Large intestine (tissue), 3 donors: ENCODE measurements around the gene HIVEP3. TPM values are rescaled to one million over a fixed set of nuclear protein-coding genes. Genes with fewer than 3 reads are reported as not detected.
A peak's percentile ranks its signal among the peaks of the same experiment; 100 is the strongest.

Experiments used
- DNase-seq, 2 donors: peaks; one replicate each; pipeline versions ENCODE4 v3.0.0 to v3.0.0-alpha.2; 2013
- H3K27ac ChIP-seq: one replicate; pipeline ENCODE4 v1.5.1; 2013; ENCODE audit warnings: low read length
- H3K27me3 ChIP-seq: 2 replicates; pipeline ENCODE4 v1.6.1; 2013; ENCODE audit warnings: low read length; ENCODE audit not compliant: control insufficient read depth, insufficient read depth
- H3K36me3 ChIP-seq: 2 replicates; pipeline ENCODE4 v1.6.1; 2013; ENCODE audit warnings: low read length; ENCODE audit not compliant: control insufficient read depth, insufficient read depth
- H3K4me1 ChIP-seq: one replicate; pipeline ENCODE4 v1.6.1; 2013; ENCODE audit warnings: low read length; ENCODE audit not compliant: control insufficient read depth, insufficient read depth
- H3K4me3 ChIP-seq: one replicate; pipeline ENCODE4 v1.5.1; 2013; ENCODE audit warnings: low read length
- H3K9me3 ChIP-seq: one replicate; pipeline ENCODE4 v1.6.1; 2013; ENCODE audit warnings: mild to moderate bottlenecking, low read depth, low read length, moderate library complexity; ENCODE audit not compliant: control insufficient read depth
- WGBS: methylation state at CpG from one replicate; pipeline ENCODE4 v1.1.5; 2013; ENCODE audit warnings: low lambda C conversion rate; ENCODE audit not compliant: insufficient coverage; 5-methylcytosine and 5-hydroxymethylcytosine counted together
- polyA plus RNA-seq: library from polyadenylated mRNA; unstranded; fragments of 120-200 nt; gene quantifications from one replicate; pipeline ENCODE4 v1.2.1, GENCODE V29; 2013

The HIVEP3 gene
- polyA plus RNA-seq, 1 donor = 2.6 TPM

GRCh38 chr1:41895552-41895951, 23.2 kb downstream of the HIVEP3 start:
- DNase-seq = no peak
- Histone ChIP-seq H3K4me1 (peaks cover 6% of the 10 kb centered on the region), H3K27me3 (no peaks in the 10 kb centered on the region), H3K4me3 (no peak overlapping the region), H3K27ac (no peak overlapping the region), H3K36me3 (no peaks in the 10 kb centered on the region), H3K9me3 (no peaks in the 10 kb centered on the region)
- 80% methylated on average over 2 of the region's 4 CpGs for WGBS

- Histone ChIP-seq H3K9me3 (no peaks in the 10 kb centered on the region), H3K27me3 (no peaks in the 10 kb centered on the region), H3K4me1 (peaks cover 6% of the 10 kb centered on the region), H3K4me3 (no peak overlapping the region), H3K36me3 (no peaks in the 10 kb centered on the region), H3K27ac (no peak overlapping the region)
- no peak for DNase-seq
- no CpG with 5 or more reads among the region's 6 CpGs for WGBS
Observed at GRCh38 chr1:41894808-41895483, 23.8 kb downstream of the HIVEP3 start.

- Histone ChIP-seq H3K4me3 (no peak overlapping the region), H3K4me1 (peaks cover 6% of the 10 kb centered on the region), H3K27me3 (no peaks in the 10 kb centered on the region), H3K36me3 (no peaks in the 10 kb centered on the region), H3K9me3 (no peaks in the 10 kb centered on the region), H3K27ac (no peak overlapping the region)
- peak; percentile 52 to 79 for DNase-seq
- WGBS = 60% methylated on average over 1 of the region's 4 CpGs
Observed at GRCh38 chr1:41894101-41894807, 24.5 kb downstream of the HIVEP3 start.

GRCh38 chr1:41892301-41892781, 26.4 kb downstream of the HIVEP3 start:
- WGBS = no CpG with 5 or more reads among the region's 5 CpGs
- H3K27me3 ChIP-seq = no peaks in the 10 kb centered on the region
- H3K4me3 ChIP-seq = no peak overlapping the region
- H3K27ac ChIP-seq = no peak overlapping the region
- DNase-seq = no peak
- no peaks in the 10 kb centered on the region for H3K36me3 ChIP-seq
- H3K4me1 ChIP-seq = peaks cover 6% of the 10 kb centered on the region
- H3K9me3 ChIP-seq = no peaks in the 10 kb centered on the region

- H3K4me3 ChIP-seq = no peak overlapping the region
- H3K9me3 ChIP-seq = no peaks in the 10 kb centered on the region
- no CpG with 5 or more reads among the region's 9 CpGs for WGBS
- H3K27ac ChIP-seq = peak overlapping the region; percentile 8
- no peaks in the 10 kb centered on the region for H3K27me3 ChIP-seq
- peaks cover 6% of the 10 kb centered on the region for H3K4me1 ChIP-seq
- no peaks in the 10 kb centered on the region for H3K36me3 ChIP-seq
- peak; percentile 34 to 73 for DNase-seq
Observed at GRCh38 chr1:41891199-41891896, 27.4 kb downstream of the HIVEP3 start.

GRCh38 chr1:41890825-41891198, 27.9 kb downstream of the HIVEP3 start:
- Histone ChIP-seq H3K4me3 (no peak overlapping the region), H3K27ac (no peak overlapping the region), H3K4me1 (peaks cover 6% of the 10 kb centered on the region), H3K36me3 (no peaks in the 10 kb centered on the region), H3K27me3 (no peaks in the 10 kb centered on the region), H3K9me3 (no peaks in the 10 kb centered on the region)
- no peak for DNase-seq
- no CpG with 5 or more reads among the region's 6 CpGs for WGBS

GRCh38 chr1:41889506-41890414, 29.0 kb downstream of the HIVEP3 start:
- DNase-seq = no peak
- H3K27ac ChIP-seq = no peak overlapping the region
- no peaks in the 10 kb centered on the region for H3K9me3 ChIP-seq
- no CpG with 5 or more reads among the region's 8 CpGs for WGBS
- peaks cover 6% of the 10 kb centered on the region for H3K4me1 ChIP-seq
- H3K27me3 ChIP-seq = no peaks in the 10 kb centered on the region
- no peak overlapping the region for H3K4me3 ChIP-seq
- no peaks in the 10 kb centered on the region for H3K36me3 ChIP-seq

GRCh38 chr1:41888756-41889155, 30.0 kb downstream of the HIVEP3 start:
- DNase-seq = no peak
- no peak overlapping the region for H3K4me3 ChIP-seq
- WGBS = no CpG with 5 or more reads among the region's 4 CpGs
- H3K4me1 ChIP-seq = no peaks in the 10 kb centered on the region
- no peaks in the 10 kb centered on the region for H3K27me3 ChIP-seq
- H3K9me3 ChIP-seq = no peaks in the 10 kb centered on the region
- H3K36me3 ChIP-seq = no peaks in the 10 kb centered on the region
- no peak overlapping the region for H3K27ac ChIP-seq

- Histone ChIP-seq H3K9me3 (no peaks in the 10 kb centered on the region), H3K36me3 (no peaks in the 10 kb centered on the region), H3K4me1 (no peaks in the 10 kb centered on the region), H3K4me3 (no peak overlapping the region), H3K27me3 (no peaks in the 10 kb centered on the region), H3K27ac (no peak overlapping the region)
- no peak for DNase-seq
- WGBS = no CpG with 5 or more reads among the region's 1 CpG
Observed at GRCh38 chr1:41887365-41887764, 31.4 kb downstream of the HIVEP3 start.
